GM12878 (cell line): ENCODE measurements around the gene KDM4C.

ENCODE experiments used
- KDM1A ChIP-seq: fragments of 200-600 bp; sonication (generic); IDR thresholded peaks from 2 replicates; pipeline ENCODE4 v1.6.1; 2016; ENCODE audit warnings: borderline replicate concordance
- MTA3 ChIP-seq: IDR thresholded peaks from 2 replicates; pipeline ENCODE4 v1.6.1; 2012; ENCODE audit warnings: low read length, inconsistent platforms, borderline replicate concordance
- SMAD1 ChIP-seq: fragments of 450-650 bp; IDR thresholded peaks from 2 replicates; pipeline ENCODE4 v1.6.1; 2018; ENCODE audit warnings: mild to moderate bottlenecking, low read depth; ENCODE audit not compliant: partially characterized antibody
- SUZ12 ChIP-seq: fragments of 200-600 bp; sonication (generic); IDR thresholded peaks from one replicate; pipeline ENCODE4 v1.6.1; 2018; ENCODE audit warnings: antibody characterized with exemption, mild to moderate bottlenecking; ENCODE audit not compliant: unreplicated experiment
- TF ChIP-seq, protein P1 (sequence below), 3 experiments: IDR thresholded peaks in 2 of 3; conservative IDR thresholded peaks in 1 of 3; 2 replicates each; pipeline ENCODE4 v1.5.1; 2011; ENCODE audit warnings: low read depth in 3 of 3, low read length in 3 of 3, mild to moderate bottlenecking in 3 of 3, control low read depth in 2 of 3, moderate library complexity in 2 of 3, inconsistent platforms in 1 of 3, mixed read lengths in 1 of 3; ENCODE audit not compliant: control insufficient read depth in 2 of 3, insufficient read depth in 1 of 3; ENCODE audit errors: extremely low read depth in 1 of 3

DNA sequence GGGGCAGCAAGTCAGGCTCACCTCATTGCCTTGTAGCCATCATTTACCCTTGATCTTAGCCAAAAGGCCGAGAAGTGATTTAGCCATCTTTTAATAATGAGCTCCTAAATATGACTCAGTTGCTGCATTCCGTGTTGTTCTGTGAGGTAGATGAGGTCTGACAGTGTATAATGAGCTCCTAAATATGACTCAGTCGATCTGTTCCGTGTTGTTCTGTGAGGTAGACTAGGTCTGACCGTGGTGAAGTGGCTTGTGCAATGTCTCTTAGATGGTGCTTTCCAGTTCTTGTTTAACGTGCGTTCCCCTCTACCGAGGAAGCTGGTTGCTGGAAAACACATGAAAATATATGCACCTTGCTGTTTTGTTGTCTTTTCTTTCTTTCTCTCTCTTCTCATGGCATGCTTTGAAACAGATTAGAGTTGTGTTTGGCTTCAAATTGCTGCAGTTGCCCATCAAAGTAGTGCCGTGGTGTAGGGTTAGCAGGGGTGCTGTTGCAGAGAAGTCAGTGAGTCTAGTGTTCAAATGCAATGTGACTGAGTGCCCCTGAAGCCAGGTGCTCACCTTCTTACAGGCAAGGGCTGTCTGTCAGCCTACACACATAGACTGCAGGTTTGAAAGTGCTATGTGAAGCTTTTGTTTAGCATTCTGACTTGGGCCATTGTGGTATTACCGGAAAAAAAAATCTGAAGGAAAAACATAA lies 118.6 kb downstream of the KDM4C start:
- TF ChIP-seq SMAD1: no peak
- no peak for TF ChIP-seq SUZ12
- TF ChIP-seq, protein P1, sequence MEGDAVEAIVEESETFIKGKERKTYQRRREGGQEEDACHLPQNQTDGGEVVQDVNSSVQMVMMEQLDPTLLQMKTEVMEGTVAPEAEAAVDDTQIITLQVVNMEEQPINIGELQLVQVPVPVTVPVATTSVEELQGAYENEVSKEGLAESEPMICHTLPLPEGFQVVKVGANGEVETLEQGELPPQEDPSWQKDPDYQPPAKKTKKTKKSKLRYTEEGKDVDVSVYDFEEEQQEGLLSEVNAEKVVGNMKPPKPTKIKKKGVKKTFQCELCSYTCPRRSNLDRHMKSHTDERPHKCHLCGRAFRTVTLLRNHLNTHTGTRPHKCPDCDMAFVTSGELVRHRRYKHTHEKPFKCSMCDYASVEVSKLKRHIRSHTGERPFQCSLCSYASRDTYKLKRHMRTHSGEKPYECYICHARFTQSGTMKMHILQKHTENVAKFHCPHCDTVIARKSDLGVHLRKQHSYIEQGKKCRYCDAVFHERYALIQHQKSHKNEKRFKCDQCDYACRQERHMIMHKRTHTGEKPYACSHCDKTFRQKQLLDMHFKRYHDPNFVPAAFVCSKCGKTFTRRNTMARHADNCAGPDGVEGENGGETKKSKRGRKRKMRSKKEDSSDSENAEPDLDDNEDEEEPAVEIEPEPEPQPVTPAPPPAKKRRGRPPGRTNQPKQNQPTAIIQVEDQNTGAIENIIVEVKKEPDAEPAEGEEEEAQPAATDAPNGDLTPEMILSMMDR (IDR thresholded peaks at IDR 0.05 in 2 of 3, conservative IDR thresholded peaks at IDR 0.05 in 1 of 3; ENCODE audit: control insufficient read depth in 2 of 3, extremely low read depth in 1 of 3, insufficient read depth in 1 of 3, low read depth in 3 of 3, low read length in 3 of 3): no peak
- TF ChIP-seq KDM1A: no peak
- TF ChIP-seq MTA3: no peak
